Measurements from ENCODE around the gene RDX. TPM values are rescaled to one million over a fixed set of nuclear protein-coding genes. Genes with fewer than 3 reads are reported as not detected.

The RDX gene
- total and polyA plus RNA-seq, 2 of the 13 experiments (the other 11 are each of a cell fraction or from before 2014, with no cell fraction given) = 20.7 to 63.1 TPM

- Histone ChIP-seq H3K27me3 (ENCODE audit: control insufficient read depth in 1 of 2, insufficient read depth in 2 of 2, low read length in 2 of 2) (0 out of 5 replicates have a peak, but pooled peaks cover 0 to 3% of the 10 kb centered on the region in 2 experiments), H3K4me1 (ENCODE audit: insufficient read depth, low read length) (peaks cover 26% of the 10 kb centered on the region), H3K9me3 (ENCODE audit: low read length) (no peaks in the 10 kb centered on the region), H3K4me3 (replicated peaks in 1 of 3; ENCODE audit: insufficient read depth in 1 of 3, low read depth in 2 of 3, low read length in 3 of 3) (no peak overlapping the region), H3K9ac (ENCODE audit: insufficient read depth, low read depth, low read length) (no peak overlapping the region), H3K36me3 (replicated peaks in 1 of 2; ENCODE audit: control insufficient read depth in 1 of 2, insufficient read depth in 2 of 2, low read length in 2 of 2) (no peaks in the 10 kb centered on the region), H3K27ac (ENCODE audit: extremely low read length, insufficient read depth, low read length) (no peak overlapping the region), H4K20me1 (ENCODE audit: insufficient read depth, low read length) (no peaks in the 10 kb centered on the region), H3K79me2 (ENCODE audit: insufficient read depth, low read length) (no peaks in the 10 kb centered on the region), H3K4me2 (ENCODE audit: low read depth, low read length) (no peak overlapping the region), H2AFZ (ENCODE audit: low read length) (no peak overlapping the region)
- TF ChIP-seq PPARG (CRISPR knock-in tag; conservative IDR thresholded peaks at IDR 0.05) (no peak), THAP7 (CRISPR knock-in tag; IDR thresholded peaks at IDR 0.05) (no peak), GTF2F1 (IDR thresholded peaks at IDR 0.05; ENCODE audit: low read length) (no peak), MAFG (CRISPR knock-in tag; IDR thresholded peaks at IDR 0.05) (no peak), SMARCC2 (IDR thresholded peaks at IDR 0.05) (no peak), LCORL (IDR thresholded peaks at IDR 0.05) (no peak), LCORL (CRISPR knock-in tag; IDR thresholded peaks at IDR 0.05) (no peak), ZHX2 (IDR thresholded peaks at IDR 0.05; ENCODE audit: low read depth) (no peak), ZHX2 (CRISPR knock-in tag; IDR thresholded peaks at IDR 0.05; ENCODE audit: borderline replicate concordance) (no peak), DPF2 (CRISPR knock-in tag; IDR thresholded peaks at IDR 0.05; ENCODE audit: borderline replicate concordance, low read depth) (no peak), IRX3 (CRISPR knock-in tag; IDR thresholded peaks at IDR 0.05; ENCODE audit: borderline replicate concordance, low read depth) (no peak), ATF6 (CRISPR knock-in tag; conservative IDR thresholded peaks at IDR 0.05) (no peak), KDM3A (CRISPR knock-in tag; IDR thresholded peaks at IDR 0.05; ENCODE audit: low read depth) (no peak), RAD21 (CRISPR knock-in tag; IDR thresholded peaks at IDR 0.05) (no peak)
- CTCF ChIA-PET (ENCODE audit: low intra/inter-chr PET ratio, low total read pairs) = no interaction called here
- FAIRE-seq (no peak), ATAC-seq (no peak), DNase-seq (ENCODE audit: low spot score) (no peak)
- POLR2A ChIA-PET = no interaction called here
- in situ Hi-C loops (cut with HindIII; ENCODE audit: extremely low pct_ligation_motif_present, low pct_unique_long_range_greater_than_20kb) (no loop called here), intact Hi-C loops (cut with micrococcal nuclease; ENCODE audit: unreplicated experiment) (no loop called here)
- BruUV-seq (replicated peaks) = no TSS peak
- 0% methylated on average over 1 of the region's 4 CpGs for WGBS (ENCODE audit: low lambda C conversion rate)
Observed at GRCh38 chr11:110323786-110324185, 27.4 kb upstream of the RDX start.

Measured in HepG2 (cell line).